ENCODE data around the gene SRGAP2C. TPM values are rescaled to one million over a fixed set of nuclear protein-coding genes. Genes with fewer than 3 reads are reported as not detected.
"Not testable (repeated sequence)": the region's sequence is repeated elsewhere in the genome, so short reads cannot be mapped to it uniquely, and the experiment has no call there.

Gene SRGAP2C
- total RNA-seq, 4 donors from 2014 or later: 4.1 to 8.7 (median 6.6) TPM

DNA sequence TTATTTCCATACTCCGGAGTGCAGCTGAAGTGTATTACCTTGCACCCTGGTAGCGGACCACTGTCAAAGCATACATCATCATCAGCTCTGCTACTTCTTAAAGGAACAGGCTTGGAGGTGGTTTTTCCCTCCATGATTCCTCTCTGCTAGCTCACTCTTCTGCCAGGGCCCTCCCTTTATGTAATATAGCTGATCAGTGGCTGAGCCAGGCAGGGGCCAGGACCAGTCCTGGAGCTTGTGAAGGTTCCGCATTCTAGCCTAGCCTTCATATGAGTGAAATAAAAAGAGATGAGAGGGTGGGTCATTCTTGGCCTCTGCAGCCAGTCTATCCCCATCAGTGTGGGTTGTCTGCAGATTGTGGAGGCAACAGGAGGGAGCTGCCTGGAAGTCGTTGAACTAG, 200.0 kb downstream of the SRGAP2C start:
- peak overlapping the region in 3 of 4 donors; percentile 34 to 58 (median 50) for H3K27ac ChIP-seq
- 83 to 89% methylated on average over 1 to 3 of the region's 4 CpGs for WGBS, 2 donors (ENCODE audit: low coverage in 1 of 2)
- H3K9me3 ChIP-seq; H3K4me1 ChIP-seq; H3K27me3 ChIP-seq; in situ Hi-C loops (cut with MboI; ENCODE audit: low pct_ligation_motif_present in 1 of 4, low pct_unique_long_range_greater_than_20kb in 1 of 4, low sequenced_read_pairs in 3 of 4); H3K36me3 ChIP-seq; H3K4me3 ChIP-seq; intact Hi-C loops (cut with DNase I; ENCODE audit: low total_unique reads); DNase-seq: not testable (repeated sequence)

DNA sequence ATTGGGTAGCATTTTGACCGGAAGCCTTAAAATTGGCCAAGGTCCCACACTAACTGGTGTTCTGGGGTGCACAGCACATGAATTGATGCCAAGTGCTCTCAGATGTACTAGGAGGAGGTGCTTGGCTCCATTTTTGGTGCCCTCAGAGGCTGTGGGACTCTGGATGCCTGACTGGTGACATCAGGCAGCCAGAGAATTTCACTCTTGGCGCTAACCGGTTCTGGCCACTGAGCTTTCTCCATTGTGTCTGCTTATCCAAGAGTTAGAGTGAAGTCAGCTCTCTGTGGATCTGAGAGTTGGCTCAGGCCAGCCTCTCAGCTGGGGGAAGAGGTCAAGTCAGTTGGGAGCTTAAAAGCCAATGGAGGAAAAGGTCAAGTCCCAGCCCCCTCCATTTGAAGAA, 200.4 kb downstream of the SRGAP2C start:
- intact Hi-C loops (cut with DNase I; ENCODE audit: low total_unique reads); H3K27me3 ChIP-seq; DNase-seq; H3K4me3 ChIP-seq; H3K9me3 ChIP-seq; H3K27ac ChIP-seq; H3K4me1 ChIP-seq; in situ Hi-C loops (cut with MboI; ENCODE audit: low pct_ligation_motif_present in 1 of 4, low pct_unique_long_range_greater_than_20kb in 1 of 4, low sequenced_read_pairs in 3 of 4); H3K36me3 ChIP-seq: not testable (repeated sequence)
- no CpG with 5 or more reads among the region's 3 CpGs for WGBS, 2 donors (ENCODE audit: low coverage in 1 of 2)

DNA sequence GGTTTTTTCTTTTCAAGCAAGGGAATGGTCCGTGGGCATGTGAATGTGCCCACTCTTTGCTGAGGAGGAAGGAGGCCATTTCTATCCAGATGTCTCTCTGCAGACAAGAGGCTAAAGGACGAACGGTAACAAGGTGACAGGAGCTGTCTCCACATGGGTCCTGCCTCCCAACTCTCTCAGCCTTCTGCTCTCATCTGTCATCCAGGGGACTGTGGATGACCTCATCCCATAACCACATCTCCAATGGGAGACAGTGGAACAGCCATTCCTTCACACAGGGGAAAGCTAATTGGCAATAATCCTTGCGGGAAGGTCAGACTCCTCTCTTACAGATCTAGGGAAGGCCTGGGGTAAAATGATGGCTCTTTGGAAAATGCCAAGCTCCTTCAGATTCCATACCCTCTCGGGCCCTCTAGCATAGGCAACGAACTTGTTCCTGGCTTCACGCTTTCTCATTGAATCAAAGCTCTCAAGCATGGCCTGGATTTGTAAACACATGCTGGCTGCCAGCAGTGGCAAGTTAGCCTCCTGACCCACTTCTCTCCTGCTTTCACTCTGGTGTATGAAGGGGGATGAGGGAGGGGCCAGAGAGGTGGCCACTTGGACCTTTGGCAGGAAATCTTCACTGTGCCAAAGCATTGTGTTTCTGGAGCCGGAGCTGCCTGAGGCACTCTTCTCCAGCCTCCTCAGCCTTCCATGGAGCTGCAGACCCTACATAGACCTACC, 201.0 kb downstream of the SRGAP2C start:
- H3K9me3 ChIP-seq; H3K4me3 ChIP-seq; DNase-seq; H3K4me1 ChIP-seq; H3K27ac ChIP-seq; H3K27me3 ChIP-seq; in situ Hi-C loops (cut with MboI; ENCODE audit: low pct_ligation_motif_present in 1 of 4, low pct_unique_long_range_greater_than_20kb in 1 of 4, low sequenced_read_pairs in 3 of 4); intact Hi-C loops (cut with DNase I; ENCODE audit: low total_unique reads); H3K36me3 ChIP-seq: not testable (repeated sequence)
- WGBS, 2 donors (ENCODE audit: low coverage in 1 of 2): 94% methylated on average over 6 of the region's 8 CpGs; no CpG with 5 or more reads in 1 of the 2 donors

DNA sequence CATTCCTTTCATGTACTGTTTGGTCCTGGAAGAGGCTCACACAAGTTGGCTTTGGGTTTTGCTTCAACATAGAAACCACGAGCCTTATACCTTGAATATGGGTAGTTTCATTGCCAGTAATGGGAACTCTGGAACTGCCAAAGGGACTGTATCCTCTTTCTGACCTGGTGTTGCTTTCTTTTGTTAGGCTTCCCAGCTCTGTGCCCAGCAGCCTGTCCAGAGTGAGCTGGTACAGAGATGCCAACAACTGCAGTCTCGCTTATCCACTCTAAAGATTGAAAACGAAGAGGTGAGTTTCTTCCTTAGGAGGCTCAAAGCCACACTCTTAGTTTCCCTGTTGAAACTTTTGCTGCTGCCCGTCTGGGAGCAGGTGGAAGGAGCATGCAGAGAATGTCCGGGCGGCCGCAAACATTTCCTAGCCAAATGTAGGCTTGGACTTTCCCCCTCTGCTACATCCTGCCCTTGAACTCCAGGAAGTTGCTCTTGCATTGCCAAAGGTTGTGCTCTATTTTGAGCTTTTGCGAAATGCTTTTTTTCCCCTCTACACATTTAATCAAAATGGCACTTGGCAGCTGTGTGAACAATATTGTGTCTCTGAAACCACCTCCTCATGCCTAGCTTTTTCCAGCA, 201.7 kb downstream of the SRGAP2C start:
- no CpG with 5 or more reads among the region's 8 CpGs for WGBS, 2 donors (ENCODE audit: low coverage in 1 of 2)
- intact Hi-C loops (cut with DNase I; ENCODE audit: low total_unique reads); H3K27me3 ChIP-seq; H3K4me1 ChIP-seq; H3K4me3 ChIP-seq; DNase-seq; H3K27ac ChIP-seq; H3K9me3 ChIP-seq; in situ Hi-C loops (cut with MboI; ENCODE audit: low pct_ligation_motif_present in 1 of 4, low pct_unique_long_range_greater_than_20kb in 1 of 4, low sequenced_read_pairs in 3 of 4); H3K36me3 ChIP-seq: not testable (repeated sequence)

DNA sequence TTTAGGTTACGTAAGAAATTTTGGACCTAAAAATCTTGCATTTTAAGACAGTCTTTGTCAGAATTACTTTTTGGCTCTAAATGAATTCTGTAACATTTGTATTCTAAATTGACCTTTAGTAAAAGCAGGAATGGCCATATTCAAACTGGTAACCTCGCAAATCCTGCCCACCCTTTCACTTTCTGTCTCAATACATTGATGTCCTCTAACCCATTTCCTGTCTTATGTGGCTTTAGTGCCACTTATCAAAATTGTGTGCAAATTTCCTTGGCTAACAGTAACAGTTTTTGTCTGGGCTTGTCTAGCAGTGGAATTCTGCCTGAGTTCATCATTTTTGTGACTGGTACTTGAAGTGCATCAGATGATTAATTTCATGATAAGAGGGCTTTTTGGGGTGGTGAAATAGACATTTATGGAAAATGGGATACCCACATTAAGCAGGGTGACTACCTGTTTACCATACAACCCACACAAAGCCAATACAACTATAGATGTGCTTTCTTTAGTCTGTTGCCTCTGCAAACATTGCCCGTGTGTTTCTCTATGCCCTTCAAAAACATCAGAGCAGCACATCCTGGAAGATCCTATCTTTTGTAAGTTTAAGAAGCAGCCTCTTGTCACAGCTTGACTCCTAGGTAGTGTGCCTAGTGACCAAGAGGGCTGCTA, 205.3 kb downstream of the SRGAP2C start:
- H3K9me3 ChIP-seq; intact Hi-C loops (cut with DNase I; ENCODE audit: low total_unique reads); H3K36me3 ChIP-seq; H3K4me3 ChIP-seq; DNase-seq; in situ Hi-C loops (cut with MboI; ENCODE audit: low pct_ligation_motif_present in 1 of 4, low pct_unique_long_range_greater_than_20kb in 1 of 4, low sequenced_read_pairs in 3 of 4); H3K27me3 ChIP-seq; H3K27ac ChIP-seq; H3K4me1 ChIP-seq: not testable (repeated sequence)
- WGBS, 2 donors (ENCODE audit: low coverage in 1 of 2): no CpG with 5 or more reads among the region's 3 CpGs

DNA sequence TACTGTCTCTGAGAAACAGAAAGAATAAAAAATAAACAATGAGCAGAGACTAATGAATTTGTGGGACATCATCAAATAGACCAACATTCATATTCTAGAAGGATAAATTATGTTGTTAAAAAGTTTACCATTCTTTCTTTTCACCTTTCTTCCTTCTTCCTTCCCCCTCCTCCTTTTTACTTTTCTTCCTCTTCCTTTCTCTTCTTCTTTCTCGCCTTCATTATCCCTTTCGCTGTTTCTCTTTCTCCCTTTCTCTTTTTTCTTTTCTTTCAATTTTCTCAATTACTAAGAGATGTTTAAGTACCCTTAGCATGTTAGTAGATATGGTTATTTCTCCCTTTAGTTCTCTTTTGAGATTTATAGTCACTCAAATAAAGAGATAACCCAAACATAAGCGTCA, 207.4 kb downstream of the SRGAP2C start:
- intact Hi-C loops (cut with DNase I; ENCODE audit: low total_unique reads); DNase-seq; H3K9me3 ChIP-seq; H3K4me3 ChIP-seq; H3K4me1 ChIP-seq; H3K36me3 ChIP-seq; in situ Hi-C loops (cut with MboI; ENCODE audit: low pct_ligation_motif_present in 1 of 4, low pct_unique_long_range_greater_than_20kb in 1 of 4, low sequenced_read_pairs in 3 of 4); H3K27ac ChIP-seq: not testable (repeated sequence)
- peaks cover 14% of the 10 kb centered on the region for H3K27me3 ChIP-seq
- WGBS, 2 donors (ENCODE audit: low coverage in 1 of 2): 97 to 100% methylated on average over 3 of the region's 3 CpGs

DNA sequence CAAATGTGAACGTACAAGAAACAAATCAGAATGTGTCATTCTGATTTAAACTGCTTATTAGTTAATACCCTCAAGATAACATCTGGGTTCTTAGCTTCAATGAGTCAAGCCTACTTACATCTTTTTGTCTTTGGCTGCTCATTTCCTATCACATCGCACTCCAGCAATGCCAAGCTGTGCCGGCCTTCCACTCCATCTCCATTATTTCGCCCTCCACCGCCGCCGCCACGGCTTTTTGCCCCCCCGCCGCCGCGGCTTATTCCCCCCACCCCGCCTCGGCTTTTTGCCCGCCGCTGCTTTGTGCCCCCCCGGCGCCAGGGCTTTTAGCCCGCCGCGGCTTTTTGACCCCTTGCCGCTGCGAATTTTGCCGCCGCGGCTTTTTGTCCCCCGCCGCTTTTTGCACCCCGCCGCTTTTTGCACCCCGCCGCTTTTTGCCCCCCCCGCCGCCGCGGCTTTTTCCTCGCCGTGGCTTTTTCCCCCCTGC, 211.0 kb downstream of the SRGAP2C start:
- peak overlapping the region; percentile 23 to 70 (median 48) for H3K4me3 ChIP-seq

DNA sequence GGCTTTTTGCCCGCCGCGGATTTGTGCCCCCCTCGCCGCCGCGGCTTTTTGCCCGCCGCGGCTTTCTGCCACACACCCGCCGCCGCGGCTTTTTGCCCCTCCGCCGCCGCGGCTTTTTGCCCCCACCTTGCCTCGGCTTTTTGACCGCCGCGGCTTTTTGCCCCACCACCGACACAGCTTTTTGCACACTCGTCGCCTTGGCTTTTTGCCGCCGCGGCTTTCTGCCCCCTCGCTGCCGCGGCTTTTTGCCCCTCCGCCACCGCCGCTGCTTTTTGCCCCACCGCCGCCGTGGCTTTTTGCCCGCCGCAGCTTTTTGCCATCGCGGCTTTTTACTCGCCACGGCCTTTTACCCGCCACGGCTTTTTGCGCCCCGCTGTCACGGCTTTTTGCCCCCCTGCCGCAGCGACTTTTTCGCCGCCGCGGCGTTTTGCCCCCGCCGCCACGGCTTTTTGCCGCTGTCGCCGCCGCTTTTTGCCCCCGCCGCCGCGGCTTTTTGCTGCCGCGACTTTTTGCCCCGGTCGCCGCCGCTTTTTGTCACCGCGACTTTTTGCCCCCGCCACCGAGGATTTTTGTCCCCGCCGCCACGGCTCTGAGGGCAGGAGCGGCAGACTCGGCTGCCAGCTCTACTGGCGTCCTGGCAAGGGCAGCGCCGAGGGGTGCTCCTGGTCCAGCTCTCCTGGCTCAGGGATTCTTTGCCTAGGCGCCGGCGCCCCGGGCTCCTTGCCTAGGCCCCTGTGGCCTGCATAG, 211.7 kb downstream of the SRGAP2C start:
- 0 to 3% methylated on average over 42 to 79 of the region's 88 CpGs for WGBS, 2 donors (ENCODE audit: low coverage in 1 of 2)
- H3K4me3 ChIP-seq: peak overlapping the region; percentile 40 to 70 (median 48)
- H3K36me3 ChIP-seq; H3K4me1 ChIP-seq; DNase-seq; in situ Hi-C loops (cut with MboI; ENCODE audit: low pct_ligation_motif_present in 1 of 4, low pct_unique_long_range_greater_than_20kb in 1 of 4, low sequenced_read_pairs in 3 of 4); intact Hi-C loops (cut with DNase I; ENCODE audit: low total_unique reads); H3K9me3 ChIP-seq: not testable (repeated sequence)
- peak overlapping the region; percentile 5 to 64 (median 18) for H3K27ac ChIP-seq
- H3K27me3 ChIP-seq: peaks cover 15% of the 10 kb centered on the region

More for the DNA sequence above, 211.0 kb downstream of the SRGAP2C start:
- DNase-seq; H3K4me1 ChIP-seq; H3K9me3 ChIP-seq; in situ Hi-C loops (cut with MboI; ENCODE audit: low pct_ligation_motif_present in 1 of 4, low pct_unique_long_range_greater_than_20kb in 1 of 4, low sequenced_read_pairs in 3 of 4); H3K36me3 ChIP-seq; intact Hi-C loops (cut with DNase I; ENCODE audit: low total_unique reads): not testable (repeated sequence)
- 4 to 10% methylated on average over 6 to 23 of the region's 38 CpGs for WGBS, 2 donors (ENCODE audit: low coverage in 1 of 2)
- Histone ChIP-seq H3K27ac (peak overlapping the region in 1 of 4 donors; percentile 64), H3K27me3 (peaks cover 15% of the 10 kb centered on the region)

DNA sequence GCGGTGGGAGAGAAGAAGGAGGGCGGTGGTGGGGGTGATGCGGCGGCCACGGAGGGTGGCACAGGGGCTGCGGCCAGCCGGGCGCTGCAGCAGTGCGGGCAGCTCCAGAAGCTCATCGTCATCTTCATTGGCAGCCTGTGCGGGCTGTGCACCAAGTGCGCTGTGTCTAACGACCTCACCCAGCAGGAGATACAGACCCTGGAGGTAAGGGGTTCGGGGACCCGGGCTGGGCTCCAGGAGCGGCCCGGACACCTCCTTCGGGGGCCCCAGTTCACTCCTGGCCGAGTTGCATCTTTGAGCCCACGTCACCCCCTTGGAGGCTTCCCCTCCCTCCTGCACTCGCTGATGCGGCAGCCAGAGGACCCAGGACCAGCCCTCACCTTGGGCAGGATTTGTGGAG, 212.3 kb downstream of the SRGAP2C start:
- 40% methylated on average over 1 of the region's 22 CpGs; no CpG with 5 or more reads in 1 of the 2 donors for WGBS, 2 donors (ENCODE audit: low coverage in 1 of 2)

DNA sequence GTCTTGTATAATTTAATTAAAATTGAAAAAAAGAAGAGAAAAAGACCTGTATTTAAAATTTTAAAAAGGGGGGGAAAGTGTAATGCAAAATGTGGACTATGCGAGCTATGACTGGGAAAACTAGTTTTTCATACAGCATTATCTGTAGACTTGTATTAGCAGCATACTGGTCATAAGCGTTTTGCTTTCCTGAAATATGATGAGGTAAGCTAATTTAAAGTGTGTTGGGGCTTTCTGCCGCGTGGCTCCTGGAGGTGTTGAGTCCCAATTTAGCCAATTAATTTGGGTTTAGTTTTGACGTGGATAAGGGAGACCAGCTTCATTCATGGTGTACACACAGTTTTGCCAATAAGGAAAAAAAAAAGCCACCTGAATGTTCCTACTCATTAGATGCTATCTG, 214.4 kb downstream of the SRGAP2C start:
- DNase-seq; H3K4me1 ChIP-seq; H3K4me3 ChIP-seq; H3K36me3 ChIP-seq; in situ Hi-C loops (cut with MboI; ENCODE audit: low pct_ligation_motif_present in 1 of 4, low pct_unique_long_range_greater_than_20kb in 1 of 4, low sequenced_read_pairs in 3 of 4); H3K27ac ChIP-seq; H3K9me3 ChIP-seq; intact Hi-C loops (cut with DNase I; ENCODE audit: low total_unique reads): not testable (repeated sequence)
- H3K27me3 ChIP-seq: peaks cover 15% of the 10 kb centered on the region
- 88 to 100% methylated on average over 1 to 5 of the region's 5 CpGs for WGBS, 2 donors (ENCODE audit: low coverage in 1 of 2)

More for the DNA sequence above, 212.3 kb downstream of the SRGAP2C start:
- H3K4me1 ChIP-seq; H3K36me3 ChIP-seq; intact Hi-C loops (cut with DNase I; ENCODE audit: low total_unique reads); in situ Hi-C loops (cut with MboI; ENCODE audit: low pct_ligation_motif_present in 1 of 4, low pct_unique_long_range_greater_than_20kb in 1 of 4, low sequenced_read_pairs in 3 of 4); H3K9me3 ChIP-seq; DNase-seq: not testable (repeated sequence)
- H3K27me3 ChIP-seq: peaks cover 15% of the 10 kb centered on the region
- peak overlapping the region; percentile 40 to 70 (median 48) for H3K4me3 ChIP-seq
- peak overlapping the region in 3 of 4 donors; percentile 7 to 64 (median 29) for H3K27ac ChIP-seq
